ENCODE data around the gene ERGIC3.

The ERGIC3 gene

GRCh38 chr20:35599776-35600120 is 57.9 kb downstream of the ERGIC3 start:
- no peak for DNase-seq

GRCh38 chr20:35600176-35600992 is 58.5 kb downstream of the ERGIC3 start:
- no peak for DNase-seq

GRCh38 chr20:35600993-35601973 is 59.4 kb downstream of the ERGIC3 start:
- peak; percentile 67 for DNase-seq

GRCh38 chr20:35601990-35602389 is 60.1 kb downstream of the ERGIC3 start:
- DNase-seq, result no peak

DNA sequence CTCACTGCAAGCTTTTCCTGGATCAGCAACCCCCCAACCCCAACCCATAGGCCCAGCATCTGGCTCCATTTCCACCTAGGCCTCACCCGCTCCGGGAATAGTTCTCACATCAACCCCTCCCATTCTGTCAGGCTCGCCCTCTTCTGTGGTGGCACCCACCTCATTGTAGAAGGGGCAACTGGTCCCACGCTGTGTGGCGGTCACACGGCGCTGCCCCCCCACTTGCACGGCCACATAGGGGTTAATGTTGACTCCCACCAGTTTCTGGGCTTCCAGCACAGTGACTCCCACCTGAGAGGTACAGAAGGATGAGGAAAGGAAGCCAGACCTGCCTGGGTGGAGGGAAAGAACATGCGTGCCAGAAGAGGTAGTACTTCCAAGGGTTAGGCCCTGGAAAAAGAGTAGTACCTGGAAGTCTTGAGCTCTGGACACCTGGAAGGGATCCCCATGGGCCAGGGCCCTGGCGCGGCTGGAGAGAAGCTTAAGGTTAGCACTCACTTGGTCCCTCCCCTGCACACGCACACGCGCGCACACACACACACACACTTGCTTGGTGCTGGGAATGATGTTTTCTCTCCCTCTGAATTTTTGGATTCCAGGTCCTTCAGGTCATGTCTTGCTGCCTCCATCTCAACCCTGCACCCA is 61.1 kb downstream of the ERGIC3 start:
- no peak for DNase-seq

DNA sequence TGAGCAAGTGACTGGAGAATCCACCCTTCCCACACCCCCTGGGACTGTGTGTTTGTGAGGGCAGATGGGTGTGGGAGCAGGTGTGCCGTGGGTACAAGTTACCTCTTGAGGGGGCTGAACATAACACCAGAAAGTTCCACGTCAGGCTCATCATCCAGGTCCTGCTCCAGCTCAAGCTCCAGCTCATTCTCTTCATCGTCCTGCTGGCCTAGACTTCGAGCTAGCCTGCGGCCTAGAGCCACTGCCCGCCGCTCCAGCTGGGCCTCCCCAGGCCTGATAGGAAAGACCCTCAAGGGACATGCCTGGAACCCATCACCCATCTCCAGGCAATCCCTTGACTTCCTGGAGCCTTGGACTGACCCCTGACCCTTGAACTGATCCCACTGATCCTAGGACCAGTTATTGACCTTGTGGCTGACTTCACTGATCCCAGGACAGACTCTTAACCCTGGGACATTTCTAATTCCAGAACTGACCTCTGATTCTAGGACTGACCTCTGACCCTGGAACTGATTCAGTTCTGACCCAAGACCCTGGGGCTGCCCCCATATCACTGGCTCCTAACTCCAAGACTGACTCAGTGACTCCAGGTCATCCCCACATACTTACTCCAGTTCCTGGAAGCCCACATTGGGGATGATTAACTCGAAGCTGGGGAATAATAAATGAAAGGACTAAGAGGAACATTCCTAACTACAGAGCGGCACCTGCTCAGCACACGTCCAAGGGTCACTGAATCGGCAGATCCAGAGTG is 62.0 kb downstream of the ERGIC3 start:
- DNase-seq, result no peak

DNA sequence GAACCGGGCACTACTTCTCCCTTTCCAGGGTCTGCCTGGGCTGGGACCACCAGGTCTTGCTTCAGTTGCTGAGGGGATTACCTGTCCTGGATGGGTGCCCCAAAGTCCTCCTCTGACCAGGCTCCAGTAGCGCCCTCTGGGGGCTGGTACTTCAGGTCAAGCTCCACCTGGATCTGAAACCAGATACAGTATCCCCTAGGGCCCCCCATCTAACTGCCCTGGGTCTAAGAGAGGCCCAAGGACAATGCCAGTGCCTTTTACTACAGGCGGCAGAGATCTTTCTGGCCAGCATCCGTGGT is 62.5 kb downstream of the ERGIC3 start:
- DNase-seq, result no peak

DNA sequence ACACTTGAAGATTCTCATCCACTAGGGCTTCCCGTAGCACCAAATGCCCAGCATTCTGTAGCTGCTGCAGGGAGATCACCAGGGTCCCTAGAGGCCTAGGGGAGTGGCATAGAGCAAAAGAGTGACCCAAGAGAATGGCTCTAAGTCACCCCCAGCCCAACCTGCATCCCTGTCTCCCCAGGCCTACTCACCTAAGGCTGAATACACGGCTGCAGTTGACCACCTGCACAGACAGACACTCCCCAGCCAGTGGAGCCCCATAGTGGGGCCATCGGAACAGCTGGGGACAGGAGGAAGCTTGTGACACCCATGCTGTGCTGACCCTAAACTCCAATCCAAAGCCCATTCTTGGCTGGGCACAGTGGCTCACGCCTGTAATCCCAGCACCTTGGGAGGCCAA is 64.2 kb downstream of the ERGIC3 start:
- DNase-seq, result no peak

All from fibroblast of skin of scalp (primary cell).